ENCODE data around the gene STAB1.

The STAB1 gene

DNA sequence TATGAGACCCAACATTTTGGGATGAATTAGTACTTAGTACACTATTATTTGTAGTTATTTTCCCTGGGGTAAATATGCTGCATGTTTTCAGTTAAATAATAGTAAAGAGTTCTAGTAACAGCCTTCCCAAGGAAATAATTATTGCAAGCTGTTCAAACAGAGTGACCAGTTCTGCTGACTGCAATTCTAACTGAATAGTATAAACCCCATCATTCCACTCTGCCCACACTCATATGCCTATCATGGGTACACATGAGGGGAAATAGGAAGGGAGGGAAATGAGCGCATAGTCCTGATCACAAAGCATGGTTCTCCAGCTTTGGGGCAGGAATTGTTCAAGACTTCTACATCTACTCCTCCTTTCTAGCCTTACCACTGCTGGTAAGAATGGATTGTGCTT lies 59.9 kb downstream of the STAB1 start:
- H3K27me3 ChIP-seq (ENCODE audit: control insufficient read depth, low read length) = no peaks in the 10 kb centered on the region
- 0 out of 2 replicates have a peak, but pooled peaks cover 3% of the 10 kb centered on the region for H4K20me1 ChIP-seq (ENCODE audit: control insufficient read depth, insufficient read depth, low read depth, low read length)
- peaks cover 3% of the 10 kb centered on the region; the same call in 1 of the 2 replicates for H3F3A ChIP-seq (ENCODE audit: control insufficient read depth, insufficient read depth)
- H3K79me2 ChIP-seq (ENCODE audit: control insufficient read depth, low read length) = no peaks in the 10 kb centered on the region
- no peaks in the 10 kb centered on the region for H3K9me2 ChIP-seq (replicated peaks; ENCODE audit: control insufficient read depth, low read length)
- H3K4me3 ChIP-seq (ENCODE audit: low read length) = no peak overlapping the region
- TF ChIP-seq EZH2phosphoT487 (IDR thresholded peaks at IDR 0.05; ENCODE audit: borderline replicate concordance, low read length) (no peak), CTCF (IDR thresholded peaks at IDR 0.05; ENCODE audit: low read depth, low read length, poor library complexity, severe bottlenecking) (no peak)
- H3K4me2 ChIP-seq (ENCODE audit: low read length) = no peak overlapping the region
- H3K36me3 ChIP-seq (ENCODE audit: control insufficient read depth, low read length) = peaks cover 83% of the 10 kb centered on the region
- H3K4me1 ChIP-seq (ENCODE audit: control insufficient read depth, low read length) = no peaks in the 10 kb centered on the region
- no peak overlapping the region for H3K27ac ChIP-seq (ENCODE audit: low read depth, low read length)
- no peaks in the 10 kb centered on the region for H3K9me3 ChIP-seq (ENCODE audit: control insufficient read depth, insufficient read depth, low read length)

GRCh38 chr3:52557011-52557960 lies 62.1 kb downstream of the STAB1 start:
- Histone ChIP-seq H4K20me1 (ENCODE audit: control insufficient read depth, insufficient read depth, low read depth, low read length) (0 out of 2 replicates have a peak, but pooled peaks cover 3% of the 10 kb centered on the region), H3K27me3 (ENCODE audit: control insufficient read depth, low read length) (no peaks in the 10 kb centered on the region), H3K36me3 (ENCODE audit: control insufficient read depth, low read length) (peaks cover 82% of the 10 kb centered on the region), H3K27ac (ENCODE audit: low read depth, low read length) (no peak overlapping the region), H3K4me2 (ENCODE audit: low read length) (no peak overlapping the region), H3K4me3 (ENCODE audit: low read length) (no peak overlapping the region), H3K9me3 (ENCODE audit: control insufficient read depth, insufficient read depth, low read length) (no peaks in the 10 kb centered on the region), H3K79me2 (ENCODE audit: control insufficient read depth, low read length) (no peaks in the 10 kb centered on the region), H3F3A (ENCODE audit: control insufficient read depth, insufficient read depth) (peaks cover 2% of the 10 kb centered on the region; the same call in 1 of the 2 replicates), H3K4me1 (ENCODE audit: control insufficient read depth, low read length) (no peaks in the 10 kb centered on the region), H3K9me2 (replicated peaks; ENCODE audit: control insufficient read depth, low read length) (no peaks in the 10 kb centered on the region)
- no peak for TF ChIP-seq EZH2phosphoT487 (IDR thresholded peaks at IDR 0.05; ENCODE audit: borderline replicate concordance, low read length)
- TF ChIP-seq CTCF (IDR thresholded peaks at IDR 0.05; ENCODE audit: low read depth, low read length, poor library complexity, severe bottlenecking) = no peak

GRCh38 chr3:52558436-52558835 lies 63.3 kb downstream of the STAB1 start:
- H3K4me1 ChIP-seq (ENCODE audit: control insufficient read depth, low read length) = no peaks in the 10 kb centered on the region
- no peaks in the 10 kb centered on the region for H3K27me3 ChIP-seq (ENCODE audit: control insufficient read depth, low read length)
- H3K9me3 ChIP-seq (ENCODE audit: control insufficient read depth, insufficient read depth, low read length) = no peaks in the 10 kb centered on the region
- H3K79me2 ChIP-seq (ENCODE audit: control insufficient read depth, low read length) = no peaks in the 10 kb centered on the region
- TF ChIP-seq EZH2phosphoT487 (IDR thresholded peaks at IDR 0.05; ENCODE audit: borderline replicate concordance, low read length) (no peak), CTCF (IDR thresholded peaks at IDR 0.05; ENCODE audit: low read depth, low read length, poor library complexity, severe bottlenecking) (no peak)
- H3K4me2 ChIP-seq (ENCODE audit: low read length) = no peak overlapping the region
- H4K20me1 ChIP-seq (ENCODE audit: control insufficient read depth, insufficient read depth, low read depth, low read length) = no peaks in the 10 kb centered on the region
- H3K4me3 ChIP-seq (ENCODE audit: low read length) = no peak overlapping the region
- no peak overlapping the region for H3K27ac ChIP-seq (ENCODE audit: low read depth, low read length)
- no peaks in the 10 kb centered on the region for H3K9me2 ChIP-seq (replicated peaks; ENCODE audit: control insufficient read depth, low read length)
- peaks cover 81% of the 10 kb centered on the region for H3K36me3 ChIP-seq (ENCODE audit: control insufficient read depth, low read length)
- no peaks in the 10 kb centered on the region for H3F3A ChIP-seq (ENCODE audit: control insufficient read depth, insufficient read depth)
